ENCODE results near the gene WDR5.

DNA sequence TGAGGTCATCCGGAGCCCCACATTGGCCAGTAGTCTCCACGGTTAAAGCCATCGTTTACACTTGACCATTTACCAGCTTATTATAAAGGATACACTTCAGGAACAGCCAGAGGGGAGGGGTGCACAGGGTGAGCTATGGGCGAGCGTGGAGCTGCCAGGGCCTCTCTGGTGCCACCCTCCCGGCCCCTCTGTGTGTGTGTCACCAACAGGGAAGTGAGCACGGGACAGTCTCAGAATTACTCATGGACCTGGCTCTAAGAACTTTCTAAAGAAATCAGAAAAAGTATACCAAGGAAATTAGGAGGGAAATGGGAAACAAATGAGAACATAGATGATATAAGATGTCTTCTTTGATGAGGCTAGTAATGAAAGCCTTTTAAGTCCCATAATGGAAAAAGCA is 13.5 kb downstream of the WDR5 start:
- no peak for TF ChIP-seq EZH2 (IDR thresholded peaks at IDR 0.05; ENCODE audit: borderline replicate concordance, low read depth, low read length, poor library complexity, severe bottlenecking)
- TF ChIP-seq, protein P1, sequence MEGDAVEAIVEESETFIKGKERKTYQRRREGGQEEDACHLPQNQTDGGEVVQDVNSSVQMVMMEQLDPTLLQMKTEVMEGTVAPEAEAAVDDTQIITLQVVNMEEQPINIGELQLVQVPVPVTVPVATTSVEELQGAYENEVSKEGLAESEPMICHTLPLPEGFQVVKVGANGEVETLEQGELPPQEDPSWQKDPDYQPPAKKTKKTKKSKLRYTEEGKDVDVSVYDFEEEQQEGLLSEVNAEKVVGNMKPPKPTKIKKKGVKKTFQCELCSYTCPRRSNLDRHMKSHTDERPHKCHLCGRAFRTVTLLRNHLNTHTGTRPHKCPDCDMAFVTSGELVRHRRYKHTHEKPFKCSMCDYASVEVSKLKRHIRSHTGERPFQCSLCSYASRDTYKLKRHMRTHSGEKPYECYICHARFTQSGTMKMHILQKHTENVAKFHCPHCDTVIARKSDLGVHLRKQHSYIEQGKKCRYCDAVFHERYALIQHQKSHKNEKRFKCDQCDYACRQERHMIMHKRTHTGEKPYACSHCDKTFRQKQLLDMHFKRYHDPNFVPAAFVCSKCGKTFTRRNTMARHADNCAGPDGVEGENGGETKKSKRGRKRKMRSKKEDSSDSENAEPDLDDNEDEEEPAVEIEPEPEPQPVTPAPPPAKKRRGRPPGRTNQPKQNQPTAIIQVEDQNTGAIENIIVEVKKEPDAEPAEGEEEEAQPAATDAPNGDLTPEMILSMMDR (conservative IDR thresholded peaks at IDR 0.05; ENCODE audit: low read depth, low read length): no peak

Measured in A673 (cell line).